Left colon (tissue), 2 donors: ENCODE measurements around the gene VPS41. TPM values are rescaled to one million over a fixed set of nuclear protein-coding genes. Genes with fewer than 3 reads are reported as not detected.

Experiments used
- ATAC-seq: fragments of 200-7000 bp; cut with Tn5 transposase; one replicate; pipeline ENCODE4 v1.9.1; 2020; ENCODE audit warnings: mild to moderate bottlenecking, moderate library complexity
- DNase-seq, 2 donors: peaks; one replicate each; pipeline ENCODE4 v3.0.0-alpha.2; 2020
- intact Hi-C, 2 donors: fragments of 100-400 bp; cut with DNase I in 1 of 2; cut with micrococcal nuclease in 1 of 2; formaldehyde crosslinking; loops; one replicate each; pipeline versions ENCODE4 v1.11.2 to v1.14.0; 2022; cut with DNase I, micrococcal nuclease
- total RNA-seq, 2 donors: library from RNA; stranded (reverse); fragmentation: NEBNext Ultra II Directional; extraction: Animal tissue kit (Norgen Biotek cat#: 25700); gene quantifications; one replicate each; pipeline ENCODE4 v1.2.1, GENCODE V29; 2021
- donor health status: DM: no; HTN: no; CAD: no.
- donor health status: DM: yes; HTN: yes; CAD: no.

Gene VPS41
- total RNA-seq, 2 donors from 2014 or later, result 49.9 to 65.3 TPM

GRCh38 chr7:38702002-38702535 lies 206.9 kb downstream of the VPS41 start:
- no peak for ATAC-seq
- intact Hi-C loops, result no loop called here
- no peak for DNase-seq

- DNase-seq (no peak), ATAC-seq (no peak)
- intact Hi-C loops, result no loop called here
These were observed 208.9 kb downstream of the VPS41 start for GRCh38 chr7:38700116-38700515.

GRCh38 chr7:38699471-38699870 lies 209.5 kb downstream of the VPS41 start:
- intact Hi-C loops, result no loop called here
- DNase-seq, result no peak
- no peak for ATAC-seq

GRCh38 chr7:38694326-38694725 lies 214.7 kb downstream of the VPS41 start:
- intact Hi-C loops, result no loop called here
- no peak for ATAC-seq
- DNase-seq, result no peak

- no peak for DNase-seq
- no peak for ATAC-seq
- intact Hi-C loops, result no loop called here
These were observed 222.1 kb downstream of the VPS41 start for GRCh38 chr7:38686888-38687287.

GRCh38 chr7:38685851-38686250 lies 223.1 kb downstream of the VPS41 start:
- intact Hi-C loops, result no loop called here
- ATAC-seq, result no peak
- DNase-seq, result no peak

- ATAC-seq, result no peak
- intact Hi-C loops, result no loop called here
These were observed 226.4 kb downstream of the VPS41 start for GRCh38 chr7:38682606-38683005.

GRCh38 chr7:38681882-38682281 lies 227.1 kb downstream of the VPS41 start:
- intact Hi-C loops, result no loop called here
- ATAC-seq (no peak), DNase-seq (no peak)

More at GRCh38 chr7:38682606-38683005, 226.4 kb downstream of the VPS41 start:
- no peak for DNase-seq

GRCh38 chr7:38679419-38679818 lies 229.6 kb downstream of the VPS41 start:
- ATAC-seq (no peak), DNase-seq (no peak)
- intact Hi-C loops, result no loop called here

- DNase-seq (no peak), ATAC-seq (no peak)
- intact Hi-C loops, result no loop called here
These were observed 230.3 kb downstream of the VPS41 start for GRCh38 chr7:38678698-38679054.

- DNase-seq, result no peak
- intact Hi-C loops, result no loop called here
These were observed 230.9 kb downstream of the VPS41 start for GRCh38 chr7:38677981-38678697.

GRCh38 chr7:38675494-38676106 lies 233.4 kb downstream of the VPS41 start:
- ATAC-seq (no peak), DNase-seq (no peak)
- intact Hi-C loops, result no loop called here

More at GRCh38 chr7:38677981-38678697, 230.9 kb downstream of the VPS41 start:
- ATAC-seq, result no peak

- ATAC-seq, result no peak
These were observed 234.5 kb downstream of the VPS41 start for GRCh38 chr7:38674513-38674912.

GRCh38 chr7:38673795-38674194 lies 235.2 kb downstream of the VPS41 start:
- no peak for ATAC-seq
- intact Hi-C loops, result no loop called here
- no peak for DNase-seq

More at GRCh38 chr7:38674513-38674912, 234.5 kb downstream of the VPS41 start:
- DNase-seq, result no peak
- intact Hi-C loops, result no loop called here

Other genes starting within 250 kb of the VPS41 start
- gene POU6F2, start 68.7 kb upstream of the VPS41 start, total RNA-seq, result not detected